Measurements from ENCODE around the gene AARS2.

DNA sequence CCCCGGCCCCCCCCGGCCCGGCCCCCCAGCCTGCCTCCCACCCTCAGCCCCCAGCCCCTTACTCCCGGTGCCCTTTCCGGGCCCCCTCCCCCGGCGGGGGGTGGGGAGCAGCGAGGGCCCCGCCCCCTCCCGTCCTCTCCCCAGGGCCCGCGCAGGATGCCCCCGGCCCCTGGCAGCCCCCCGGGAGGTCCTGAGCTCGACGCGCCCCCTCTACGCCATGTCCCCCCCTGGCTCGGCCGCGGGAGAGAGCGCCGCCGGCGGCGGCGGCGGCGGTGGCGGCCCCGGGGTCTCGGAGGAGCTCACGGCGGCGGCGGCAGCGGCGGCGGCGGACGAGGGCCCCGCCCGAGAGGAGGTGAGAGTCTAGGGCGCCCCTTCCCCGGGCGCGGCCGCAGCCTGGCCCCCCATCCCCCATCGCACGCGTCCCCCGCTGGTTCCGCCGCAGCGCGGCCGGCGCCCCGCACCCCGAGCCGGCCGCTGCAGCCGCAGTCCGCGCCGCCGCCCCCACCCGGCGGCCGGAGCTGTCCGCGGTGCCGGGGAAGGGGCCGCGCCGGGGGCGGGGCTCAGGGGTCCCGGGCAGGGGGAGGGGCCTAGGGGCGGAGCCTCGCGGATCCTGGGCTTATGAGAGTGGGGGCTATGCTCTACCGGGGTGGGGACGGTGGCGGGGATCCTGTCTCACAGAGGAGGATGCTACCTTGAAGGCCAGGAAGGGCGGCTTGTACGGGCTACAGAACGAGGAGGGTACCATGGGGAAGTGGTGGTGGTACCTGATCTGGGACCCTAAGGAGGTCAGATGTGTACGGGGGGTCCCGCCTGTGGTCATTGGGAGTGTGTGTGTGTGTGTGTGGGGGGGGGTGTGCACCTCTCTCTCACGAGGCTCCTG is 42.4 kb downstream of the AARS2 start:
- TF ChIP-seq POLR2A (IDR thresholded peaks at IDR 0.05; ENCODE audit: low read depth, low read length): no peak
- TF ChIP-seq TAF1 (IDR thresholded peaks at IDR 0.05; ENCODE audit: borderline replicate concordance, low read depth, low read length): no peak

Measured in GM12892 (cell line).